ENCODE data around the gene TOGARAM2. TPM values are rescaled to one million over a fixed set of nuclear protein-coding genes. Genes with fewer than 3 reads are reported as not detected.

TOGARAM2 gene
- total RNA-seq, 1 donor from 2014 or later: 15.4 TPM

- Histone ChIP-seq H3K9me3 (no peaks in the 10 kb centered on the region), H3K4me3 (no peak overlapping the region), H3K4me1 (peaks cover 22% of the 10 kb centered on the region), H3K36me3 (peaks cover 47% of the 10 kb centered on the region), H3K27ac (no peak overlapping the region), H3K27me3 (ENCODE audit: low read depth) (no peaks in the 10 kb centered on the region)
- TF ChIP-seq CTCF (IDR thresholded peaks at IDR 0.05): no peak
- no peak for ATAC-seq
- intact Hi-C loops (cut with DNase I): no loop called here
- DNase-seq: no peak
These were observed 31.9 kb upstream of the TOGARAM2 start for GRCh38 chr2:28949190-28949589.

DNA sequence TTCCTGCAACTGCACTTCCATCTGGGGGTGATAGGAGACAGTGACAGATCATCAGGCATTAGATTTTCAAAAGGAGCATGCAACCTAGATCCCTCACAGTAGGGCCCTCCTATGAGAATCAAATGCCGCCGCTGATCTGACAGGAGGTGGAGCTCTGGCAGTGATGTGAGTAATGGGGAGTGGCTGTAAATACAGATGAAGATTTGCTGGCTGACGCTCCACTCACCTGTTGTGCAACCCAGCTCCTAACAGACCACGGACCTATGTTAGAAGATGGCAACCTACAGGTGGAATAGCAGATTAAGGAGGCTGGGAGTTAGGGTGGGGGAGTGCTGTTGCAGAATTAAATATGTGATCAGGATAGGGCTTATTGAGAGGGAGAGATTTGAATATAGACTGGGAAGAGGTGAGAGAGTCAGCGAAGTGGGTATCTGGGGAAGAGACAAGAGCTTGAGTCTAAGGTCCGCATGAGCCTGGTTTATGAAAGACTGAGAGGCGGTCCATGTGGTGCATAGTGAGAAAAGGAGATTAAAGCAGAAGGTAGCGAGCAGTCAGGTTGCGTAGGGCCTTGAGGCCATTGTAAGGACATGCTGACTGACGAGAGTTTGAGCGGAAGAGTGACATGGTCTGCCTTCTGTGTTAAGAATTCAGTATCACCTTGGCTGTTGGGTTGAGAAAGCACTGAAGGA is 31.3 kb upstream of the TOGARAM2 start:
- no peaks in the 10 kb centered on the region for H3K9me3 ChIP-seq
- H3K4me1 ChIP-seq: peaks cover 22% of the 10 kb centered on the region
- no peak overlapping the region for H3K27ac ChIP-seq
- DNase-seq (no peak), ATAC-seq (no peak)
- intact Hi-C loops (cut with DNase I): no loop called here
- TF ChIP-seq CTCF (IDR thresholded peaks at IDR 0.05): no peak
- no peak overlapping the region for H3K4me3 ChIP-seq
- H3K36me3 ChIP-seq: peaks cover 41% of the 10 kb centered on the region
- no peaks in the 10 kb centered on the region for H3K27me3 ChIP-seq (ENCODE audit: low read depth)

DNA sequence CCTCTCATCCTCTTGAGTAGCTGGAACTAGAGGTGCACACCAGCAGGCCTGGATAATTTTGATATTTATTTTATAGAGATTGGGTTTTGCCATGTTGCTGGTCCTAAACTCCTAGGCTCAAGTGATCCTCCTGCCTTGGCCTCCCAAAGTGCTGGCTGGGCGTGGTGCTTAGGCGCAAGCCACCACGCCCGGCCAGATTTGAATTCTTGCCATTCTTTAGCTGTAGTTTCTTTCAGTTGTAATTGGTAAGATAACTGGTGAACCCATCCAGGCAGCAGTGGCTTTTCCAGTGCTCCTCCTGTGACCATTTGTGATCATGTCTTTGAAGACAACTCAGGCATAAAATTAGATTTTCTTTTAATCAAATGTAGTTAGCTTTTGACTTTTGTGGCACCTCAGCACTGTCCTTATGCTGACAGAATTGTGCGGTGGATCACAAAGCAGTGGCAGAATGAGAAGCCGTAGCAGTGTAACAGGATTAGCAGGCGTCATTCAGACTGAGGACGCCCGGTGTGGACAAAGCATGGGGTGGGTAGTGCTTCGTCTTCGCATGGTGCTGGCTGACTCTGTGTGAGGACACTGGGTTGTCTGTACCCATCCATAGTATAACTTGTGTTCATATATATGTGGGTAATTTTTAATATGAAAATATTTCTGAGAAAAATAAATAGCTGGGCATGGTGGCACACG is 30.0 kb upstream of the TOGARAM2 start:
- TF ChIP-seq CTCF (IDR thresholded peaks at IDR 0.05): no peak
- Histone ChIP-seq H3K36me3 (peaks cover 28% of the 10 kb centered on the region), H3K27ac (peak overlapping the region; percentile 72), H3K4me1 (peaks cover 24% of the 10 kb centered on the region), H3K9me3 (no peaks in the 10 kb centered on the region), H3K27me3 (ENCODE audit: low read depth) (no peaks in the 10 kb centered on the region), H3K4me3 (no peak overlapping the region)
- no peak for ATAC-seq
- intact Hi-C loops (cut with DNase I): no loop called here
- no peak for DNase-seq

DNA sequence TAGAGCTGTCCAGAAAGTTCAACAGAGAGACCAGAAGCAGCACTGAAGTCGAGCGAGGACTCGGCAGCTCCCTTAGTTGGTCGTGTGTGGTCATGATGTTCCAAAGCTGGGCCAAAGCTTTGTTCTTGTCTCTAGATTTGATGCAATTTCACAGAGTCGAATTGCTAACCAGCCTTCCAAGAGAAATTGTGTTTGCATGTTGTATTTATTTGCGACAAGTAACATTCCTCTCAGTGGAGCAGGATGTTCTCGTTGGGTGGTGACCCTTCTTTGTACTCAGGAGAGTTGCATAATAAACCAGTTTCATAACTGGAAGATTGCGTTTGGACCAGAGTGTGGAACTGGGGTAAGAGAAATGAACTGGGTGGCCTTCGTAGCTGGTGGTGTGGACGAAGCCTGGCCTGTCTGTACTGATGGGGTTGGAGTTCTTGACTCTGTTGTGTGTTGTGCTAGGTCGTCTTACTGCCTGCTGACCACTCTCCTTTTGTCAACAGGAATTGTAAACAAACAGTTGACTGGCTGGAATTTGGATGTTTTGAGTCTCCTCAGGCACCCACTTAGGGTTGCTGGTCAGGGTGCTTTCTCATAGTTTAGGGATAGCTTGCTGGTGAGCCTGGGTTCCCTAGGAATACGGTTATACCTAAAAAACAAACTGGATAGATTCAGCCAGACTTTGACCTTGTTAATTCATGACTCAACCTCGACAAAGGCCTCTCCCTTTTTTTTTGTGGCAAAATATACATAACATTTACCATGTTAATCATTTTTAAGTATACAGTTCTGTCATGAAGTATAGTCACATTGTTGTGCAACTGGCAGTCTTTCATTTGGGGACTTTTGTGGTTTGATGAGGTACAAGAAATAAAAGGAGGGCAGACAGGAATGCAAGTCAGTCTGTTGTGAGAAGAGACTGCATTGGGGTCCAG is 28.9 kb upstream of the TOGARAM2 start:
- no peaks in the 10 kb centered on the region for H3K27me3 ChIP-seq (ENCODE audit: low read depth)
- ATAC-seq: peak; percentile 87 to 89
- peaks cover 30% of the 10 kb centered on the region for H3K4me1 ChIP-seq
- H3K36me3 ChIP-seq: peaks cover 17% of the 10 kb centered on the region
- peak overlapping the region; percentile 72 for H3K27ac ChIP-seq
- no peaks in the 10 kb centered on the region for H3K9me3 ChIP-seq
- DNase-seq: no peak
- intact Hi-C loops (cut with DNase I): no loop called here
- no peak for TF ChIP-seq CTCF (IDR thresholded peaks at IDR 0.05)
- no peak overlapping the region for H3K4me3 ChIP-seq

DNA sequence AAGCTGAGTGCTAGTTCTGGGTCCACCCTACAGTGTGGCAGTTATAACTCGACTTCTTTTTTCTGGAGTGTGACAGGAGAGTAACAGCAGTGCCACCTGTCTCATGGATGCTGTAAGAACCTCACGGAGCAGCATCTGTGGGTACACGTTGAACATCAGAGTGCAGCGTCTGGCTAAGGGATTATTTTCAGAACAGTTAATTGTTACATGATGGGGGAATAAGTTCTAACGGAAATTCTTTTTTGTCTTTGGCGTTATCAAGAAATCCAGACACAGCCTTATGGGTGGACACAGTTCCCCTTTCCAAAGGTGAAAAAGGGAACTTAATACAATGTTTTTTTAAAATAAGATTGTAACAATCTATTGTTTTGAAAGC is 28.3 kb upstream of the TOGARAM2 start:
- intact Hi-C loops (cut with DNase I): no loop called here
- H3K4me1 ChIP-seq: peaks cover 30% of the 10 kb centered on the region
- peaks cover 13% of the 10 kb centered on the region for H3K36me3 ChIP-seq
- H3K27ac ChIP-seq: peak overlapping the region; percentile 72
- DNase-seq (no peak), ATAC-seq (peak; percentile 32 to 42)
- no peaks in the 10 kb centered on the region for H3K9me3 ChIP-seq
- no peak for TF ChIP-seq CTCF (IDR thresholded peaks at IDR 0.05)
- H3K27me3 ChIP-seq (ENCODE audit: low read depth): no peaks in the 10 kb centered on the region
- H3K4me3 ChIP-seq: no peak overlapping the region

Measured in lower lobe of right lung (tissue), 2 donors.